K562 (cell line): Measurements from ENCODE around the gene SPATC1L. TPM values are rescaled to one million over a fixed set of nuclear protein-coding genes. Genes with fewer than 3 reads are reported as not detected.

Experiments used
- ATAC-seq: fragments of 200-7000 bp; cut with Tn5 transposase; 3 replicates; pipeline ENCODE4 v1.9.1; 2020; ENCODE audit warnings: moderate library complexity
- BruUV-seq: library from RNA; stranded (reverse); fragments of 400-500 nt; replicated peaks from 2 replicates; lab custom pipeline; 2021; lab: Mats Ljungman, UMichigan
- CTCF ChIA-PET: fragments of 300-600 bp; formaldehyde crosslinking; extraction: SDS; loops from one replicate; lab custom pipeline; 2021; ENCODE audit warnings: low intra/inter-chr PET ratio; lab: Yijun Ruan, JAX
- POLR2A ChIA-PET: fragments of 300-600, 350-650 bp; sonication (Branson Sonifier 250); formaldehyde crosslinking; extraction: SDS; loops from one replicate; lab custom pipeline; 2021; ENCODE audit warnings: antibody characterized with exemption, inconsistent platforms; lab: Yijun Ruan, JAX
- DNase-seq, 4 experiments: peaks; one replicate each; pipeline versions ENCODE4 v3.0.0 to v3.0.0-alpha.2; 2011 to 2018; ENCODE audit warnings: low spot score in 3 of 4, mixed read lengths in 3 of 4; ENCODE audit errors: extremely low read depth in 1 of 4
- FAIRE-seq: peaks from 2 replicates; lab custom pipeline; 2011; peaks lifted over from hg19 to GRCh38; lab: Jason Lieb, UNC
- H2AFZ ChIP-seq: 2 replicates; pipeline ENCODE4 v1.6.0; 2011; ENCODE audit warnings: low read depth, low read length, control low read depth, inconsistent platforms
- H3K27ac ChIP-seq: fragments of 200-600 bp; 3 replicates; pipeline ENCODE4 v1.8.0; 2011; ENCODE audit warnings: low read depth, mild to moderate bottlenecking, control low read depth, inconsistent platforms, low read length, moderate library complexity, mixed read lengths; ENCODE audit errors: extremely low read depth
- H3K27me3 ChIP-seq, 2 experiments: fragments of 300-600 bp in 1 of 2; 2 replicates in 1 of 2; 3 replicates in 1 of 2; pipeline versions ENCODE4 v1.6.0 to v1.8.0; 2011; ENCODE audit warnings: inconsistent platforms in 2 of 2, low read length in 2 of 2, mild to moderate bottlenecking in 1 of 2, mixed read lengths in 1 of 2, moderate library complexity in 1 of 2; ENCODE audit not compliant: control insufficient read depth in 2 of 2, insufficient read depth in 2 of 2
- H3K36me3 ChIP-seq: fragments of 300-600 bp; 3 replicates; pipeline ENCODE4 v1.8.0; 2011; ENCODE audit warnings: mild to moderate bottlenecking, low read length, inconsistent platforms; ENCODE audit not compliant: control insufficient read depth, insufficient read depth
- H3K4me1 ChIP-seq, 2 experiments: fragments of 200-600 bp in 1 of 2; replicated peaks in 1 of 2; 2 replicates in 1 of 2; 3 replicates in 1 of 2; pipeline versions ENCODE4 v1.5.1 to v1.8.0; 2011; ENCODE audit warnings: inconsistent platforms in 2 of 2, low read length in 2 of 2, mild to moderate bottlenecking in 1 of 2, mixed read lengths in 1 of 2, moderate library complexity in 1 of 2; ENCODE audit not compliant: control insufficient read depth in 2 of 2, insufficient read depth in 2 of 2
- H3K4me2 ChIP-seq: 2 replicates; pipeline ENCODE4 v1.6.1; 2011; ENCODE audit warnings: low read length, control low read depth, inconsistent platforms, mixed read lengths; ENCODE audit not compliant: insufficient read depth
- H3K4me3 ChIP-seq: fragments of 200-600 bp; sonication (generic), shearing (Covaris generic); 2 replicates; pipeline ENCODE4 v1.5.1; 2016; ENCODE audit warnings: control low read depth, inconsistent platforms
- H3K79me2 ChIP-seq: fragments of 200-600 bp; 3 replicates; pipeline ENCODE4 v1.8.0; 2011; ENCODE audit warnings: low read length, inconsistent platforms; ENCODE audit not compliant: control insufficient read depth, insufficient read depth
- H3K9ac ChIP-seq, 2 experiments: 2 replicates each; pipeline versions ENCODE4 v1.6.0 to v1.6.1; 2011; ENCODE audit warnings: low read depth in 2 of 2, low read length in 2 of 2, control low read depth in 1 of 2, inconsistent platforms in 1 of 2, mild to moderate bottlenecking in 1 of 2, mixed read lengths in 1 of 2; ENCODE audit not compliant: insufficient read depth in 1 of 2
- H3K9me1 ChIP-seq: one replicate; pipeline ENCODE4 v1.6.0; 2011; ENCODE audit warnings: inconsistent platforms, mild to moderate bottlenecking, low read length, moderate library complexity; ENCODE audit not compliant: control insufficient read depth, insufficient read depth
- H3K9me3 ChIP-seq: replicated peaks from 2 replicates; pipeline ENCODE4 v1.5.1; 2011; ENCODE audit warnings: low read depth, low read length, inconsistent platforms; ENCODE audit not compliant: control insufficient read depth, insufficient read depth
- H4K20me1 ChIP-seq: replicated peaks from 2 replicates; pipeline ENCODE4 v1.6.1; 2011; ENCODE audit warnings: low read length, inconsistent platforms, mixed read lengths; ENCODE audit not compliant: control insufficient read depth, insufficient read depth
- ATF1 ChIP-seq, 2 experiments: fragments of 450-650 bp in 1 of 2; IDR thresholded peaks; 2 replicates each; pipeline ENCODE4 v1.6.1; 2016; ENCODE audit warnings: missing compliant biosample characterization in 1 of 2, missing genetic modification characterization in 1 of 2
- CHD1 ChIP-seq: fragments of 200-600 bp; sonication (generic); IDR thresholded peaks from one replicate; pipeline ENCODE4 v1.6.1; 2012; ENCODE audit warnings: mild to moderate bottlenecking, moderate library complexity, low read length, inconsistent platforms
- CREM ChIP-seq: IDR thresholded peaks from 2 replicates; pipeline ENCODE4 v1.6.1; 2014; ENCODE audit warnings: antibody characterized with exemption, low read depth
- CSDE1 ChIP-seq, 2 experiments: fragments of 450-650 bp; IDR thresholded peaks; 2 replicates each; pipeline ENCODE4 v1.6.1; 2016; ENCODE audit warnings: mild to moderate bottlenecking in 1 of 2
- HDAC8 ChIP-seq: fragments of 450-650 bp; IDR thresholded peaks from 2 replicates; pipeline ENCODE4 v1.6.1; 2016; ENCODE audit warnings: mild to moderate bottlenecking, missing genetic modification characterization, moderate library complexity, missing compliant biosample characterization
- NFYB ChIP-seq: IDR thresholded peaks from 2 replicates; pipeline ENCODE4 v1.6.1; 2011; ENCODE audit warnings: mild to moderate bottlenecking, moderate library complexity; ENCODE audit not compliant: insufficient read length; ENCODE audit errors: extremely low read depth
- PHB2 ChIP-seq: fragments of 450-650 bp; IDR thresholded peaks from 2 replicates; pipeline ENCODE4 v1.6.1; 2017; ENCODE audit warnings: low read depth
- SNIP1 ChIP-seq: fragments of 450-650 bp; IDR thresholded peaks from 2 replicates; pipeline ENCODE4 v1.7.1; 2017; ENCODE audit warnings: low read depth, mild to moderate bottlenecking
- ZKSCAN8 ChIP-seq: fragments of 200-800 bp; sonication (Bioruptor generic); IDR thresholded peaks from 2 replicates; pipeline ENCODE4 v1.6.1; 2016; ENCODE audit warnings: missing genetic modification characterization, missing compliant biosample characterization
- ZNF224 ChIP-seq: sonication (generic); formaldehyde crosslinking; IDR thresholded peaks from 2 replicates; pipeline ENCODE4 v1.8.0; 2022; ENCODE audit warnings: mild to moderate bottlenecking, missing genetic modification reagents
- ZNF23 ChIP-seq: fragments of 250-450 bp; sonication (Bioruptor Pico); IDR thresholded peaks from 2 replicates; pipeline ENCODE4 v1.4.0; 2020; ENCODE audit warnings: mild to moderate bottlenecking
- ZNF354B ChIP-seq: fragments of 250-450 bp; sonication (Bioruptor Pico); IDR thresholded peaks from 2 replicates; pipeline ENCODE4 v1.4.0; 2020
- WGBS: fragments of 100-300 bp; shearing (Covaris generic); methylation state at CpG from one replicate; pipeline ENCODE4 v1.1.6; 2016; ENCODE audit warnings: low coverage, mixed read lengths; ENCODE audit not compliant: insufficient coverage; ENCODE audit errors: missing lambda C conversion rate; 5-methylcytosine and 5-hydroxymethylcytosine counted together
- in situ Hi-C: fragments of 300-500 bp; cut with MboI; formaldehyde crosslinking; loops from 4 replicates; pipeline ENCODE4 v1.15.0; 2018; ENCODE audit warnings: inconsistent platforms, mixed read lengths
- intact Hi-C: fragments of 100-400 bp; cut with micrococcal nuclease; formaldehyde crosslinking; loops from 2 replicates; pipeline ENCODE4 v1.14.2; 2022
- polyA plus RNA-seq, 8 experiments: library from polyadenylated mRNA; depleted of rRNA in 4 of 8; stranded (reverse) in 5 of 8; unstranded in 3 of 8; fragments of >200 nt; fragmentation: Nextera tagmentation in 2 of 8; fragmentation: Illumina TruSeq in 1 of 8; extraction: Ambion mirVana in 2 of 8; extraction: Trizol in 1 of 8; gene quantifications; 2 replicates each; pipeline versions ENCODE4 v1.2.1 to v1.2.3, GENCODE V29; 2011 to 2014; ENCODE audit warnings: inconsistent platforms in 1 of 8, missing spikeins in 1 of 8
- total RNA-seq, 7 experiments: library from RNA; depleted of rRNA in 6 of 7; stranded (reverse); fragments of >200 nt in 6 of 7; fragmentation: Illumina TruSeq in 2 of 7; extraction: Trizol in 2 of 7; gene quantifications; 2 replicates each; pipeline versions ENCODE4 v1.2.1 to v1.2.3, GENCODE V29; 2011 to 2021; ENCODE audit warnings: low replicate concordance in 1 of 7
- TF ChIP-seq, protein P1 (sequence below): fragments of 450-650 bp; IDR thresholded peaks from 2 replicates; pipeline ENCODE4 v1.6.1; 2016; ENCODE audit warnings: low read depth, mild to moderate bottlenecking, moderate library complexity
- TF ChIP-seq, protein P2 (sequence below): fragments of 450-650 bp; formaldehyde crosslinking; IDR thresholded peaks from 2 replicates; pipeline ENCODE4 v1.4.0; 2020; ENCODE audit warnings: mild to moderate bottlenecking

SPATC1L gene
- total and polyA plus RNA-seq, 9 of the 15 experiments (the other 6 are each of a cell fraction or from before 2014, with no cell fraction given): 0.14 to 121 (median 34.0) TPM; not detected in 1

DNA sequence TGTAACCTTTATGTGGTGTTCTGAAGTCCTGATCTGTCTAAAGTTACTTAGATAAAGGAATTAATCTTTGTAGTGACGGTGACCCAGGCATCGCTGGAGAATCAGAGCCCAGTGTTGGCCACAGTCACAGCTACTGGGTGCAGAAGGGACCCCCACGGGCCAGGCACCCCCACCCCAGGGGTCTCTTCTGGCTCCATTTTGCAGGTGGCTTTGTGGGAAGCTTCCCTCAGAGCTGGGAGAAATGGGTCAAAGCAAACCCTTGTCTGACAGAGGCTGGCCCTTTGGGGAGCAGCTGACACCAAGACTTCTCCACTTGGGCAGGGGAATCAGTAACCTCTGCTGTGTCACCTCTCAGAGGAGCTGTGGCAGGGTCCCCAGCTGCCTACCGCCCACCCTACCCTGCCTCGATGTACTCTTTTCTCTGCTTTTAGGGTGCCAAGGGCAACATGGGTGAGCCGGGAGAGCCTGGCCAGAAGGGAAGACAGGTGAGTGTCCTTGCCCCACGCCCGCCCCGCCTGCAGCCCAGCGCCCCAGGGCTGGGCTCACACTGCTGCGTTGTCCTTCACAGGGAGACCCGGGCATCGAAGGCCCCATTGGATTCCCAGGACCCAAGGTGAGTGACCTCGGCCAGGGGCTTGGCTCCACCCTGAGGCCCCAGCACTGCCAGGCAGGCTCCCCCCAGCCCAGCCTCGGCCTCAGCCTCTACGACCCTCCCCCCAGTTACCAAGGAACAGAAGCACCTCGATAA is 68.6 kb downstream of the SPATC1L start:
- ChIA-PET CTCF (no interaction called here), POLR2A (interaction anchor here (0.6 to 0.7 kb wide), 3 partner anchors 15 to 288 kb away, joined by 3 read pairs; no protein-coding TSS in a partner anchor)
- intact Hi-C loops: no loop called here
- BruUV-seq: no TSS peak
- Histone ChIP-seq H3K27ac (no peak overlapping the region), H4K20me1 (no peaks in the 10 kb centered on the region; the same call in 1 of the 2 replicates), H3K9ac (no peak overlapping the region), H3K79me2 (no peaks in the 10 kb centered on the region), H3K4me3 (no peak overlapping the region), H3K4me2 (no peak overlapping the region), H3K4me1 (peaks cover 0 to 58% of the 10 kb centered on the region in 2 experiments; a peak in 2 of 5 replicates), H3K9me1 (no peaks in the 10 kb centered on the region), H3K36me3 (no peaks in the 10 kb centered on the region), H2AFZ (no peak overlapping the region), H3K9me3 (no peaks in the 10 kb centered on the region; the same call in 1 of the 2 replicates), H3K27me3 (peaks cover 26 to 84% of the 10 kb centered on the region in 2 experiments; a peak in 4 of 5 replicates)
- WGBS: 3% methylated on average over 17 of the region's 17 CpGs
- ATAC-seq: no peak
- no peak for DNase-seq
- FAIRE-seq: no peak
- in situ Hi-C loops: no loop called here
- TF ChIP-seq ATF1 (CRISPR knock-in tag; IDR thresholded peaks at IDR 0.05): no peak
- no peak for TF ChIP-seq ATF1 (tag; IDR thresholded peaks at IDR 0.05)
- TF ChIP-seq NFYB: no peak
- no peak for TF ChIP-seq CHD1
- TF ChIP-seq ZNF224 (CRISPR knock-in tag): no peak
- TF ChIP-seq PHB2: no peak
- no peak for TF ChIP-seq ZKSCAN8 (CRISPR knock-in tag)
- TF ChIP-seq ZNF354B (CRISPR knock-in tag): no peak
- TF ChIP-seq CREM: no peak
- TF ChIP-seq, protein P1, sequence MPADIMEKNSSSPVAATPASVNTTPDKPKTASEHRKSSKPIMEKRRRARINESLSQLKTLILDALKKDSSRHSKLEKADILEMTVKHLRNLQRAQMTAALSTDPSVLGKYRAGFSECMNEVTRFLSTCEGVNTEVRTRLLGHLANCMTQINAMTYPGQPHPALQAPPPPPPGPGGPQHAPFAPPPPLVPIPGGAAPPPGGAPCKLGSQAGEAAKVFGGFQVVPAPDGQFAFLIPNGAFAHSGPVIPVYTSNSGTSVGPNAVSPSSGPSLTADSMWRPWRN: no peak
- TF ChIP-seq, protein P2, sequence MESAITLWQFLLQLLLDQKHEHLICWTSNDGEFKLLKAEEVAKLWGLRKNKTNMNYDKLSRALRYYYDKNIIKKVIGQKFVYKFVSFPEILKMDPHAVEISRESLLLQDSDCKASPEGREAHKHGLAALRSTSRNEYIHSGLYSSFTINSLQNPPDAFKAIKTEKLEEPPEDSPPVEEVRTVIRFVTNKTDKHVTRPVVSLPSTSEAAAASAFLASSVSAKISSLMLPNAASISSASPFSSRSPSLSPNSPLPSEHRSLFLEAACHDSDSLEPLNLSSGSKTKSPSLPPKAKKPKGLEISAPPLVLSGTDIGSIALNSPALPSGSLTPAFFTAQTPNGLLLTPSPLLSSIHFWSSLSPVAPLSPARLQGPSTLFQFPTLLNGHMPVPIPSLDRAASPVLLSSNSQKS (CRISPR knock-in tag): no peak
- no peak for TF ChIP-seq CSDE1 (IDR thresholded peaks at IDR 0.05)
- TF ChIP-seq ZNF23 (CRISPR knock-in tag): no peak
- TF ChIP-seq HDAC8 (tag): no peak
- no peak for TF ChIP-seq SNIP1
